Vagina (tissue), 2 donors: Measurements from ENCODE around the gene ARMC5. TPM values are rescaled to one million over a fixed set of nuclear protein-coding genes. Genes with fewer than 3 reads are reported as not detected.

Source experiments
- DNase-seq, 2 donors: peaks; one replicate each; pipeline ENCODE4 v3.0.0-alpha.2; 2017; ENCODE audit errors: extremely low spot score in 2 of 2
- H3K27ac ChIP-seq: fragments of 200-600 bp; sonication (generic); one replicate; pipeline ENCODE4 v1.5.1; 2019
- H3K27me3 ChIP-seq: fragments of 200-600 bp; sonication (generic); one replicate; pipeline ENCODE4 v1.5.1; 2019
- H3K36me3 ChIP-seq, 2 donors: fragments of 200-600 bp; sonication (generic); one replicate each; pipeline ENCODE4 v1.5.1; 2017 to 2019
- H3K4me1 ChIP-seq: fragments of 200-600 bp; sonication (generic); one replicate; pipeline ENCODE4 v1.5.1; 2019
- H3K4me3 ChIP-seq, 2 donors: fragments of 200-600 bp; sonication (generic); 1 replicate in 1 of 2; 2 replicates in 1 of 2; pipeline ENCODE4 v1.5.1; 2016 to 2019
- H3K9me3 ChIP-seq: fragments of 200-600 bp; sonication (generic); one replicate; pipeline ENCODE4 v1.5.1; 2019
- POLR2A ChIP-seq, 2 donors: fragments of 450-650 bp; IDR thresholded peaks; one replicate each; pipeline ENCODE4 v1.6.1; 2017; ENCODE audit warnings: antibody characterized with exemption in 2 of 2, mild to moderate bottlenecking in 2 of 2, moderate library complexity in 2 of 2
- POLR2AphosphoS5 ChIP-seq, 2 donors: sonication (generic); formaldehyde crosslinking; IDR thresholded peaks; one replicate each; pipeline ENCODE4 v1.9.0; 2017; ENCODE audit warnings: antibody characterized with exemption in 2 of 2, mild to moderate bottlenecking in 2 of 2, low read depth in 1 of 2; ENCODE audit not compliant: insufficient read depth in 1 of 2
- intact Hi-C: fragments of 100-400 bp; cut with DNase I; formaldehyde crosslinking; loops from one replicate; pipeline ENCODE4 v1.15.1; 2023
- total RNA-seq: library from RNA; depleted of rRNA; stranded (reverse); fragments of >200 nt; gene quantifications from one replicate; pipeline ENCODE4 v1.2.3, GENCODE V29; 2016
- TF ChIP-seq, protein P1 (sequence below), 3 experiments: fragments of 450-650 bp in 2 of 3; fragments of 200-600 bp in 1 of 3; sonication (generic) in 1 of 3; IDR thresholded peaks; one replicate each; pipeline ENCODE4 v1.5.1; 2017 to 2019; ENCODE audit warnings: antibody characterized with exemption in 3 of 3, mild to moderate bottlenecking in 2 of 3, moderate library complexity in 2 of 3

The ARMC5 gene
- total RNA-seq, 1 donor from 2014 or later, result 11.3 TPM

DNA sequence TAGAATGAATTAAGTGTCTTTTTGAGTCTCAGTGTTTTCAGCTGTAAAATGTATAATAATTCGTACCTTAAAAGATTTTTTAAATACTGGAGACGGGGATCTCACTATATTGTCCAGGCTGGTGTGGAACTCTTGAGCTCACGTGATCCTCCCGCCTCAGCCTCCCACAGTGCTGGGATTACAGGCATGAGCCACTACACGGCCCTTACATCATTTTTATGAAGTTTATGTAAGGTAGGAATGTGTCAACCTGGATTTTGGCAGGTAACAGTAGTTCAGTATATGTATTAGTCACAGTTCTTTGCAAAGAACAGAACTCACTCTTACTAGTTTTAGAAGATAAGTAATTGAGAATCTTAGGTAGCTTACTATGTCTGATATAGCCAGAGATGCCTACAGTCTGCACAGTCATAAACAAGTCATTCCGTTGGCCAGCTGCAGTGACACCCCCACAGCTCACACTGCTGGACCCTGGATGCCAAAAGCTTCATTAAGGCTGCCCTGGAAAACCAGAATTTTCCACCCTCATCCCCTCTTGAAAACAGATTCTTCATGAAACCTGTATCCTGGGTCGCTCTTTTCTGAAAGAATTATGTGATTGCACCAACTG lies 30.6 kb upstream of the ARMC5 start:
- TF ChIP-seq, protein P1, sequence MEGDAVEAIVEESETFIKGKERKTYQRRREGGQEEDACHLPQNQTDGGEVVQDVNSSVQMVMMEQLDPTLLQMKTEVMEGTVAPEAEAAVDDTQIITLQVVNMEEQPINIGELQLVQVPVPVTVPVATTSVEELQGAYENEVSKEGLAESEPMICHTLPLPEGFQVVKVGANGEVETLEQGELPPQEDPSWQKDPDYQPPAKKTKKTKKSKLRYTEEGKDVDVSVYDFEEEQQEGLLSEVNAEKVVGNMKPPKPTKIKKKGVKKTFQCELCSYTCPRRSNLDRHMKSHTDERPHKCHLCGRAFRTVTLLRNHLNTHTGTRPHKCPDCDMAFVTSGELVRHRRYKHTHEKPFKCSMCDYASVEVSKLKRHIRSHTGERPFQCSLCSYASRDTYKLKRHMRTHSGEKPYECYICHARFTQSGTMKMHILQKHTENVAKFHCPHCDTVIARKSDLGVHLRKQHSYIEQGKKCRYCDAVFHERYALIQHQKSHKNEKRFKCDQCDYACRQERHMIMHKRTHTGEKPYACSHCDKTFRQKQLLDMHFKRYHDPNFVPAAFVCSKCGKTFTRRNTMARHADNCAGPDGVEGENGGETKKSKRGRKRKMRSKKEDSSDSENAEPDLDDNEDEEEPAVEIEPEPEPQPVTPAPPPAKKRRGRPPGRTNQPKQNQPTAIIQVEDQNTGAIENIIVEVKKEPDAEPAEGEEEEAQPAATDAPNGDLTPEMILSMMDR (IDR thresholded peaks at IDR 0.05), result no peak
- TF ChIP-seq POLR2AphosphoS5 (IDR thresholded peaks at IDR 0.05; ENCODE audit: insufficient read depth in 1 of 2, low read depth in 1 of 2) (no peak), POLR2A (IDR thresholded peaks at IDR 0.05) (no peak)
- intact Hi-C loops, result no loop called here
- Histone ChIP-seq H3K4me3 (no peak overlapping the region), H3K36me3 (no peaks in the 10 kb centered on the region), H3K4me1 (peaks cover 5% of the 10 kb centered on the region), H3K27me3 (no peaks in the 10 kb centered on the region), H3K9me3 (no peaks in the 10 kb centered on the region), H3K27ac (no peak overlapping the region)
- no peak for DNase-seq

DNA sequence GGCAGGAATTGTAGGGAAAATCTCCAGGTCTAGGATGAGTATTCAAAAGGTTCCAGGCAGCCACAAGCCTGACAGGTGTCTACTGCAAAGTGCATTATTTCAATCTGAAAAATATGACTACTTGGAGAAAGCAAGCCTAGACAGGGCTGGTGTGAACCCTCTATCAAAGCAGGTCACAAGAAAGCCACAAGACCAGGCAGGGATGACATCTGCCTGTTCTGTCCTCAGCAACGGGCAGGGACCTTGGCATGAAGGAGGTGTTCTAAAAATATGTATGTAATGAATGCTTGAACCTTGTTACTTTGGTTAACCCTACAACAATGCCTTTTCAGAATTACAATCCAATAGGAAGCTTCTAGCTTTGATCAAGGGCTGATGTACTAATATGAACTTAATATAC lies 30.0 kb upstream of the ARMC5 start:
- H3K27ac ChIP-seq, result no peak overlapping the region

DNA sequence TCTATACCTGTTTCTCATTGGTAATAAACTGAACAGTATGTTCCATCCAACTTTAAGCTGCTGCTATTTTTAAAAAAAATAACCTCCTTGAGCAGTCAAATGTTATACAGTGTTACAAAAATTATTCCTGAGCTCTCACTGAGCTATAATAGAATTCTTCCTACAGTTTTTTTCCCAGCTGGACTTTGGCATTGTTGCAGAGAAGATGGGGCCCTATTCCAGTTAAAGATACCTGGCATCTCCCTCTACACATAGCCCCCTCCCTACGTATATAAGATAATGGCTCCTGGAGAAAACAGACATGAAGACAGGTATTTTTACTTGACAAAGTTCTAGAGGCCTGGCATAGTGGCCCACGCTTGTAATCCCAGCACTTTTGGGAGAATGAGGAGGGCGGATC lies 29.5 kb upstream of the ARMC5 start:
- Histone ChIP-seq H3K4me3 (no peak overlapping the region), H3K9me3 (no peaks in the 10 kb centered on the region), H3K4me1 (peaks cover 5% of the 10 kb centered on the region), H3K27ac (no peak overlapping the region), H3K27me3 (no peaks in the 10 kb centered on the region), H3K36me3 (no peaks in the 10 kb centered on the region)
- intact Hi-C loops, result no loop called here
- no peak for DNase-seq
- TF ChIP-seq POLR2A (IDR thresholded peaks at IDR 0.05), result no peak
- no peak for TF ChIP-seq POLR2AphosphoS5 (IDR thresholded peaks at IDR 0.05; ENCODE audit: insufficient read depth in 1 of 2, low read depth in 1 of 2)
- TF ChIP-seq, protein P1 (IDR thresholded peaks at IDR 0.05), result no peak

More for the DNA sequence above, 30.0 kb upstream of the ARMC5 start:
- no peak for TF ChIP-seq POLR2AphosphoS5 (IDR thresholded peaks at IDR 0.05; ENCODE audit: insufficient read depth in 1 of 2, low read depth in 1 of 2)
- no peak for TF ChIP-seq POLR2A (IDR thresholded peaks at IDR 0.05)
- TF ChIP-seq, protein P1 (IDR thresholded peaks at IDR 0.05), result no peak
- Histone ChIP-seq H3K4me1 (peaks cover 5% of the 10 kb centered on the region), H3K9me3 (no peaks in the 10 kb centered on the region), H3K27me3 (no peaks in the 10 kb centered on the region), H3K36me3 (no peaks in the 10 kb centered on the region), H3K4me3 (no peak overlapping the region)
- no peak for DNase-seq
- intact Hi-C loops, result no loop called here

DNA sequence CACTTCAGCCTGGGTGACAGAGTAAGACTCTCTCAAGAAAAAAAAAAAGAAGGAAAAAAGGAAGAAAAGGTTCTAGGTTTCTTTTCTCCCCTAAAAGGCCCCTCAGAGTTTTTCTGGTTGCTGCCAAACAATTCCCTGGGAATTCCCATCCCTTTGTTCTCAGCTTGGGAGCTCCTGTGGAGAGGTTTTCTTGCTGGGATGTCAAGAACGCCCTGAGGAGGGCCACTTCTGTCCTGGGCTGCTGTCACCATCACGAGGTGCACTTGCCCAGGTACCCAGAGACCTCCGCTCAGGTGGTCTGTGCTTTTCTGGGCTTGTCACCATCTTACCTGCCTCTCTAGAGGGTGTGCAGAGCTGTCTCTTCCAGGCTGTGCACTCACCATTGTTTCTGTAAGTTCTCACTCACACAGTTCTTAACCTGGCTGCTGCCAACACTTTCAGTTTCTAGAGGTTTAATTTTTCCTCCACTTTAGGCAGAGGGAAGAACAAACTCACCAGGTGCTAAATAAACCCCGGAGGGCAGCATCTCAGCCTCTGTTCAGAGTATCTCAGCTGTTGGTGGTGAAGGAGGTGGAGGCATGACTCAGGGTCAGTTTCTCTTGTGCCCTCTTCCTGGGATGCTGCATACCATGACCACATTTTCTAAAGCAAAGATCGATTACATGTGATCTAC lies 28.8 kb upstream of the ARMC5 start:
- TF ChIP-seq POLR2A (IDR thresholded peaks at IDR 0.05) (no peak), POLR2AphosphoS5 (IDR thresholded peaks at IDR 0.05; ENCODE audit: insufficient read depth in 1 of 2, low read depth in 1 of 2) (no peak)
- TF ChIP-seq, protein P1 (IDR thresholded peaks at IDR 0.05), result no peak
- DNase-seq, result no peak
- H3K27me3 ChIP-seq, result no peaks in the 10 kb centered on the region
- no peak overlapping the region for H3K27ac ChIP-seq
- peaks cover 5% of the 10 kb centered on the region for H3K4me1 ChIP-seq
- H3K9me3 ChIP-seq, result no peaks in the 10 kb centered on the region
- no peaks in the 10 kb centered on the region for H3K36me3 ChIP-seq
- intact Hi-C loops, result no loop called here
- no peak overlapping the region for H3K4me3 ChIP-seq
